ENCODE measurements around the gene MVB12A. TPM values are rescaled to one million over a fixed set of nuclear protein-coding genes. Genes with fewer than 3 reads are reported as not detected.
A peak's percentile ranks its signal among the peaks of the same experiment; 100 is the strongest.

MVB12A gene
- total RNA-seq (2014; rRNA removed; shearing (Covaris generic)) (47.4 and 57.3 TPM in 2 replicates), total RNA-seq (2022) (55.5 and 65.1 TPM in 2 replicates), Bru-seq, nascent RNA (percentile 55 among the genes with signal in this experiment), BruChase-seq, experiment 1, labeled RNA remaining after a 6-hour chase (percentile 74 among the genes with signal in this experiment), BruChase-seq, experiment 2, labeled RNA remaining after a 2-hour chase (percentile 63 among the genes with signal in this experiment)
- long read RNA-seq, transcript MVB12A-201 (9 exons, 2,223 nt): major isoform, 21 of 73 reads
- long read RNA-seq, partial matches to known transcripts: 10 of 73 reads
- long read RNA-seq, other reads (novel, unspliced or antisense): 41 of 73 reads

- ChIA-PET CTCF (ENCODE audit: unreplicated experiment) (interaction anchor here (0.6 to 1.0 kb wide), 2 partner anchors 9 to 362 kb away, joined by 3 read pairs; no protein-coding TSS in a partner anchor), POLR2A (interaction anchor here (0.7 to 2.1 kb wide), 5 partner anchors 14 to 129 kb away, joined by 3 to 13 read pairs (median 4); partner anchors contain the start of gene BST2)
- peak; percentile 99 for DNase-seq (ENCODE audit: low spot score)
- Histone ChIP-seq H3K4me1 (ENCODE audit: insufficient read depth, low read length, poor library complexity, severe bottlenecking) (peaks cover 28% of the 10 kb centered on the region), H4K20me1 (ENCODE audit: insufficient read depth, low read length) (no peaks in the 10 kb centered on the region), H3K36me3 (ENCODE audit: insufficient read depth, low read length) (peaks cover 15% of the 10 kb centered on the region), H3K4me2 (ENCODE audit: low read length) (peak within 1 kb of the TSS; percentile 82), H3K79me2 (ENCODE audit: insufficient read depth, low read depth, low read length) (peaks cover 6% of the 10 kb centered on the region; the same call in 1 of the 2 replicates), H3K27ac (ENCODE audit: low read depth, low read length, poor library complexity, severe bottlenecking) (peak within 1 kb of the TSS; percentile 68), H2AFZ (ENCODE audit: low read length) (peak within 1 kb of the TSS; percentile 70; the same call in 1 of the 2 replicates), H3K9me3 (ENCODE audit: low read length) (no peaks in the 10 kb centered on the region), H3K4me3 (ENCODE audit: low read depth, low read length, poor library complexity, severe bottlenecking) (peak within 1 kb of the TSS; percentile 74), H3K9me2 (ENCODE audit: insufficient read depth, low read length) (no peaks in the 10 kb centered on the region)
- no TSS peak for BruUV-seq (replicated peaks)
- TF ChIP-seq EZH2phosphoT487 (IDR thresholded peaks at IDR 0.05; ENCODE audit: borderline replicate concordance, low read depth, low read length): no peak
- no peak for TF ChIP-seq CTCF (conservative IDR thresholded peaks at IDR 0.05; ENCODE audit: low read length)
- intact Hi-C loops (cut with micrococcal nuclease; ENCODE audit: unreplicated experiment): no loop called here
Measured at GRCh38 chr19:17419621-17420474, at the start of gene MVB12A. TSS of gene MVB12A (plus strand) at chr19:17420047. CDS start at chr19:17420136, 89 bp downstream.

- no peak within 1 kb of the TSS for H3K4me2 ChIP-seq (ENCODE audit: low read length)
Measured at GRCh38 chr19:17376935-17377600, 42.8 kb upstream of the MVB12A start, which contains the start of gene PLVAP. TSS of gene PLVAP (minus strand) at chr19:17377342. CDS start at chr19:17377288, 54 bp downstream.

More at GRCh38 chr19:17376935-17377600, 42.8 kb upstream of the MVB12A start, which contains the start of gene PLVAP:
- H4K20me1 ChIP-seq (ENCODE audit: insufficient read depth, low read length): no peaks in the 10 kb centered on the region
- H3K27ac ChIP-seq (ENCODE audit: low read depth, low read length, poor library complexity, severe bottlenecking): no peak within 1 kb of the TSS
- DNase-seq (ENCODE audit: low spot score): no peak
- no TSS peak for BruUV-seq (replicated peaks)
- intact Hi-C loops (cut with micrococcal nuclease; ENCODE audit: unreplicated experiment): no loop called here
- ChIA-PET CTCF (ENCODE audit: unreplicated experiment) (interaction anchor here (0.6 kb wide), 1 partner anchor 70 kb away, joined by 3 read pairs; no protein-coding TSS in a partner anchor), POLR2A (interaction anchor here (0.6 kb wide), 1 partner anchor 7 kb away, joined by 5 read pairs; no protein-coding TSS in a partner anchor)
- H2AFZ ChIP-seq (ENCODE audit: low read length): no peak within 1 kb of the TSS
- no peak within 1 kb of the TSS for H3K4me3 ChIP-seq (ENCODE audit: low read depth, low read length, poor library complexity, severe bottlenecking)
- no peaks in the 10 kb centered on the region for H3K36me3 ChIP-seq (ENCODE audit: insufficient read depth, low read length)
- H3K4me1 ChIP-seq (ENCODE audit: insufficient read depth, low read length, poor library complexity, severe bottlenecking): peaks cover 51% of the 10 kb centered on the region
- TF ChIP-seq CTCF (conservative IDR thresholded peaks at IDR 0.05; ENCODE audit: low read length): no peak
- TF ChIP-seq EZH2phosphoT487 (IDR thresholded peaks at IDR 0.05; ENCODE audit: borderline replicate concordance, low read depth, low read length): no peak
- H3K79me2 ChIP-seq (ENCODE audit: insufficient read depth, low read depth, low read length): no peaks in the 10 kb centered on the region
- H3K9me3 ChIP-seq (ENCODE audit: low read length): peaks cover 6% of the 10 kb centered on the region; the same call in 1 of the 2 replicates
- H3K9me2 ChIP-seq (ENCODE audit: insufficient read depth, low read length): no peaks in the 10 kb centered on the region
